Dendritic cell treated with granulocyte-macrophage colony-stimulating factor and Interleukin-4, amounts not matched to agents 40 ng/mL and 50 ng/mL, for 4 days (primary cell): Measurements from ENCODE around the gene LPA.
"Not testable (repeated sequence)": the region's sequence is repeated elsewhere in the genome, so short reads cannot be mapped to it uniquely, and the experiment has no call there.

Experiments used
- H3K27ac Mint-ChIP-seq: one replicate; pipeline ENCODE4 v1.8.0; 2022; ENCODE audit warnings: mild to moderate bottlenecking, mixed read lengths
- H3K27me3 Mint-ChIP-seq: one replicate; pipeline ENCODE4 v1.8.0; 2022; ENCODE audit warnings: mild to moderate bottlenecking, mixed read lengths
- H3K36me3 Mint-ChIP-seq: one replicate; pipeline ENCODE4 v1.8.0; 2022; ENCODE audit warnings: low read depth, mixed read lengths
- H3K4me1 Mint-ChIP-seq: one replicate; pipeline ENCODE4 v1.8.0; 2022; ENCODE audit warnings: low read depth, mixed read lengths
- H3K4me3 Mint-ChIP-seq: one replicate; pipeline ENCODE4 v1.8.0; 2022; ENCODE audit warnings: mild to moderate bottlenecking, moderate library complexity, mixed read lengths
- H3K9me3 Mint-ChIP-seq: one replicate; pipeline ENCODE4 v1.8.0; 2022; ENCODE audit warnings: mixed read lengths
- intact Hi-C: fragments of 100-400 bp; cut with micrococcal nuclease; formaldehyde crosslinking; loops from one replicate; pipeline ENCODE4 v1.15.0; 2022

LPA gene

GRCh38 chr6:160678744-160679401, 14.8 kb upstream of the LPA start:
- Mint-ChIP-seq H3K27me3 (peaks cover 7% of the 10 kb centered on the region), H3K4me1 (no peaks in the 10 kb centered on the region), H3K27ac (no peak overlapping the region), H3K36me3 (no peaks in the 10 kb centered on the region), H3K9me3 (peaks cover under 1% of the 10 kb centered on the region), H3K4me3 (no peak overlapping the region)
- intact Hi-C loops = no loop called here

GRCh38 chr6:160678230-160678629, 14.2 kb upstream of the LPA start:
- Mint-ChIP-seq H3K4me3 (no peak overlapping the region), H3K27ac (no peak overlapping the region), H3K27me3 (peaks cover 7% of the 10 kb centered on the region), H3K36me3 (no peaks in the 10 kb centered on the region), H3K4me1 (no peaks in the 10 kb centered on the region), H3K9me3 (peaks cover 7% of the 10 kb centered on the region)
- intact Hi-C loops = no loop called here

- H3K36me3 Mint-ChIP-seq, H3K27ac Mint-ChIP-seq, H3K4me1 Mint-ChIP-seq, H3K27me3 Mint-ChIP-seq, H3K4me3 Mint-ChIP-seq, intact Hi-C loops: not testable (repeated sequence)
- peaks cover 12% of the 10 kb centered on the region for H3K9me3 Mint-ChIP-seq
Measured at GRCh38 chr6:160676418-160676817, 12.3 kb upstream of the LPA start.

GRCh38 chr6:160668589-160668988, 4.5 kb upstream of the LPA start:
- Mint-ChIP-seq H3K36me3 (no peaks in the 10 kb centered on the region), H3K27me3 (no peaks in the 10 kb centered on the region), H3K9me3 (peaks cover 8% of the 10 kb centered on the region), H3K4me3 (no peak overlapping the region), H3K4me1 (no peaks in the 10 kb centered on the region), H3K27ac (no peak overlapping the region)
- intact Hi-C loops = no loop called here

GRCh38 chr6:160667639-160668481, 3.8 kb upstream of the LPA start:
- H3K36me3 Mint-ChIP-seq = no peaks in the 10 kb centered on the region
- H3K27me3 Mint-ChIP-seq = no peaks in the 10 kb centered on the region
- H3K27ac Mint-ChIP-seq = no peak overlapping the region
- H3K4me3 Mint-ChIP-seq = no peak overlapping the region
- intact Hi-C loops = no loop called here
- peaks cover 1% of the 10 kb centered on the region for H3K9me3 Mint-ChIP-seq
- H3K4me1 Mint-ChIP-seq = no peaks in the 10 kb centered on the region

- no peaks in the 10 kb centered on the region for H3K36me3 Mint-ChIP-seq
- no peaks in the 10 kb centered on the region for H3K27me3 Mint-ChIP-seq
- H3K27ac Mint-ChIP-seq = no peak overlapping the region
- H3K4me3 Mint-ChIP-seq = no peak overlapping the region
- no peaks in the 10 kb centered on the region for H3K4me1 Mint-ChIP-seq
- intact Hi-C loops = no loop called here
- peaks cover 3% of the 10 kb centered on the region for H3K9me3 Mint-ChIP-seq
Measured at GRCh38 chr6:160662842-160663241, 1.2 kb downstream of the LPA start.

GRCh38 chr6:160662429-160662828, 1.6 kb downstream of the LPA start:
- H3K4me1 Mint-ChIP-seq = no peaks in the 10 kb centered on the region
- no peak overlapping the region for H3K27ac Mint-ChIP-seq
- H3K36me3 Mint-ChIP-seq = no peaks in the 10 kb centered on the region
- peaks cover 7% of the 10 kb centered on the region for H3K9me3 Mint-ChIP-seq
- no peak overlapping the region for H3K4me3 Mint-ChIP-seq
- no peaks in the 10 kb centered on the region for H3K27me3 Mint-ChIP-seq
- intact Hi-C loops = no loop called here

GRCh38 chr6:160661216-160661615, 2.9 kb downstream of the LPA start:
- Mint-ChIP-seq H3K27me3 (no peaks in the 10 kb centered on the region), H3K4me1 (no peaks in the 10 kb centered on the region), H3K36me3 (no peaks in the 10 kb centered on the region), H3K4me3 (no peak overlapping the region), H3K9me3 (peaks cover 17% of the 10 kb centered on the region), H3K27ac (no peak overlapping the region)
- intact Hi-C loops = no loop called here

- Mint-ChIP-seq H3K36me3 (no peaks in the 10 kb centered on the region), H3K4me3 (no peak overlapping the region), H3K4me1 (no peaks in the 10 kb centered on the region), H3K27ac (no peak overlapping the region), H3K9me3 (peaks cover 17% of the 10 kb centered on the region), H3K27me3 (no peaks in the 10 kb centered on the region)
- intact Hi-C loops = no loop called here
Measured at GRCh38 chr6:160659562-160659961, 4.5 kb downstream of the LPA start.

GRCh38 chr6:160634706-160635105, 29.4 kb downstream of the LPA start:
- H3K27me3 Mint-ChIP-seq = no peaks in the 10 kb centered on the region
- no peak overlapping the region for H3K4me3 Mint-ChIP-seq
- H3K4me1 Mint-ChIP-seq = no peaks in the 10 kb centered on the region
- intact Hi-C loops = no loop called here
- H3K27ac Mint-ChIP-seq = no peak overlapping the region
- no peaks in the 10 kb centered on the region for H3K36me3 Mint-ChIP-seq
- H3K9me3 Mint-ChIP-seq = peaks cover 6% of the 10 kb centered on the region

GRCh38 chr6:160595838-160596832, 67.9 kb downstream of the LPA start:
- intact Hi-C loops = no loop called here
- peaks cover 35% of the 10 kb centered on the region for H3K9me3 Mint-ChIP-seq
- no peaks in the 10 kb centered on the region for H3K4me1 Mint-ChIP-seq
- H3K27me3 Mint-ChIP-seq = no peaks in the 10 kb centered on the region
- no peaks in the 10 kb centered on the region for H3K36me3 Mint-ChIP-seq
- H3K4me3 Mint-ChIP-seq = no peak overlapping the region
- no peak overlapping the region for H3K27ac Mint-ChIP-seq

GRCh38 chr6:160595297-160595696, 68.8 kb downstream of the LPA start:
- peaks cover 33% of the 10 kb centered on the region for H3K9me3 Mint-ChIP-seq
- H3K27ac Mint-ChIP-seq, H3K36me3 Mint-ChIP-seq, H3K4me1 Mint-ChIP-seq, H3K4me3 Mint-ChIP-seq, intact Hi-C loops, H3K27me3 Mint-ChIP-seq: not testable (repeated sequence)

GRCh38 chr6:160586374-160586773, 77.7 kb downstream of the LPA start:
- H3K9me3 Mint-ChIP-seq = peaks cover 38% of the 10 kb centered on the region
- no peaks in the 10 kb centered on the region for H3K4me1 Mint-ChIP-seq
- intact Hi-C loops = no loop called here
- no peak overlapping the region for H3K27ac Mint-ChIP-seq
- H3K36me3 Mint-ChIP-seq = no peaks in the 10 kb centered on the region
- H3K27me3 Mint-ChIP-seq = no peaks in the 10 kb centered on the region
- no peak overlapping the region for H3K4me3 Mint-ChIP-seq

GRCh38 chr6:160583794-160584193, 80.3 kb downstream of the LPA start:
- intact Hi-C loops = no loop called here
- H3K27ac Mint-ChIP-seq = no peak overlapping the region
- H3K27me3 Mint-ChIP-seq = no peaks in the 10 kb centered on the region
- H3K9me3 Mint-ChIP-seq = peaks cover 25% of the 10 kb centered on the region
- H3K4me3 Mint-ChIP-seq = no peak overlapping the region
- H3K4me1 Mint-ChIP-seq = no peaks in the 10 kb centered on the region
- no peaks in the 10 kb centered on the region for H3K36me3 Mint-ChIP-seq
